HG02870 (cell line): ENCODE data around the gene ITPRIPL2.

Experiments
- ATAC-seq: cut with Tn5 transposase; IDR thresholded peaks from one replicate; pipeline ENCODE4 v1.9.1; 2021; ENCODE audit warnings: mild to moderate bottlenecking, moderate library complexity; ENCODE audit not compliant: unreplicated experiment

ITPRIPL2 gene

DNA sequence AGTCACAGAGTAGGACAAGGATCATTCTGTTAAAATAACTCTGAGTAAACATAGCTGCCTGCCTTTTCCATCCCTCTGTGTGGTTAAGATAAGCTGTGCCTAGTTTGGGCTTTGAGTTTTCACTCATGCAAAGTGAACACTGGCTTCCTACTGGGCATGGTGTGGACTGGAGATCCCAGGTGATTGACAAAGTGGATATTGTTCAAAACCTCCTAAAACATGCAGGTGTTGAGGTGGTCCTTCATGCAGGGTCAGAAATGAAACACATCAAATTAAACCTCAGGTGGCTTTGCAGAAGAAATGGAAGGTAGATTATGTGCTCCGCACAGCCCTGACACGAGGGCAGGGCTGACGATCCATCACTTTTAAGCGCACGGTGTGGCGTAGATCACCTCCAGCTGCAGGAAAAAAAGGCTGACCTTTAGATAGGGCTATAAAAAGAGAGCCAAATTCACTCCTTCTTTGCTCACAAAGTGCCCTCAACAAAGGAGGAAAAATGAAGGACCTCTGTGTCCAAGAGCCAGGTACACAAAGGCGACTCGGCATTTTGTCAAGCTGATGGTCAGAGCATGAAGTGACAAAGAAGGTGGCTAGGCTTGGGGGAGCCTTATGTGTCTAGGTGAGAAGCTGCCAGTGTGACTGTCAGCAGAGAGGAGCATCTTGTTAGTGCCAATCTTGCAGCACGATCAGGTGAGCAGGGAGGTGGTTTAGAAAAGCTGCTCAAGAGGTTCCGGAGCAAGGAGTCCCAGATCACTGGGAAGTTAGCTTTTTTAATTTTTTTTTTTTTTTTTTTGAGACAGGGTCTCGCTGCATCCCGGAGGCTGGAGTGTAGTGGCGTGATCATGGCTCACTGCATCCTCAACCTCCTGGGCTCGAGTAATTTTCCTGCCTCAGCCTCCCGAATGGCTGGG is 19.9 kb upstream of the ITPRIPL2 start:
- ATAC-seq: no peak

DNA sequence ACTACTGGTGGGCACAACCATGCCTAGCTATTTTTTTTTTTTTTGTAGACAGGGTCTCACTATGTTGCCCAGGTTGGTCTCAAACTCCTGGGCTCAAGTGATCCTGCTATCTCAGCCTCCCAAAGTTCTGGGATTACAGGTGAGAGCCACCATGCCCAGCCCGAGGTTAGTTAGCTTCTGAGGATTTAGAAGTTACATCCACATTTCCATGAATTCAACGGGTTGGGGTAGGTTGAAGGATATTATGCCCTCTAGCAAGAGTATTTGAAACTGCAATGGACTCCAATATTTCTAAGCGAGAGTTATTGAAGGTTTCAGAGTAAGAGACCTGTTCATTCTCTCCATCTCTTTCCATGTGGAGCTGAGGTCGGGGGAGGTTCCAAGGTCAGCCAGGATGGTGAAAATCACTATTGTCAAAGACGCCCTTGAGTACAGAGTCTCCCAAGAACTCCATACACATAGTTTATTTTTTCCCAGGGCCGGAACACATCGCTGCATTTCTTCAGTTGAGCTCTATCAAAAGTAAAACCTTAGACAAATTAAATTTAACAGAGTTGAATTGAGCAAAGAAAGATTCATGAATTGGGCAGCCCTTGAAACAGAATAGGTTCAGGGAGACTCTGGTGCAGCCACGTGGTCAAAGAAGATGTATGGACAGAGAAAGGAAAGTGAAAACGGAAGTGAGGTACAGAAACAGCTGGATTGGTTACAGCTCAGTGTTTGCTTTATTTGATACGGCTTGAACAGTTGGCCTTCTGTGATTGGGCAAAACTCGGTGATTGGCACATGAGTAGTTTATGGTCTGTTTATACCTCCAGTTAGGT is 19.0 kb upstream of the ITPRIPL2 start:
- ATAC-seq: no peak

DNA sequence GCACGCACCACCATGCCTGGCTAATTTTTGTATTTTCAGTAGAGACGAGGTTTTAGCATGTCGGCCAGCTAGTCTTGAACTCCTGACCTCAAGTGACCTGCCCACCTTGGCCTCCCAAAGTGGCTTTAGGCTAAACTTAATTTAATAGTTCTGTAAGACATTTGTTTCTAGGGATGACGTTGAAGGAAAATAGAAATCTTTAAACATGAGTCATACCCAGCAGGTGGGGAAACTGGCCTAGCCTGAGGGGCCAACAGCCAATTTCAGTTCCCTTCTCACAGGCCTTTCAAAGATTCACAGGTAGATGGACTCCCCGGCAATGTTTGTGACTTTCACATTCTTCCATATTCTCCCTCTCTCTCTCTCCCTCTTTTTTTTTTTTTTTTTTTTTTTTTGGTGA is 18.1 kb upstream of the ITPRIPL2 start:
- ATAC-seq: no peak

DNA sequence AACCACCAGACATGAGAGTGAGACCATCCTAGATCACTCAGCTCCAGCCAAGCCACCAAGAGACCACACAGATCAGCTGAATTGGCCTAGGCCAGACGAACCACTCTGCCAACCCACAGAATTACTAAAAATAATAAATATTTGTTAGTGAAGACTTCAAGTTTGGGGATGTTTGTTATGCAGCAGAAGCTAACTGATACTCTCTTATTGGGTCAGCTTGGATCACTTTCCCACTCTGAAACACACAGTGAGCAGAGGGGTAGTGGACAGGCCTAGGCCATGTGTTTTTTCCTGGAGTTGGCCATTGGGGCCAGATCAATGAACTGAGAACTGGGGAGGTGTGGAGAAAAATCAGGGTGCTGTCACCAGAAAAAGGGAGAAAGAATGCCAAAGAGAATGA is 15.6 kb upstream of the ITPRIPL2 start:
- no peak for ATAC-seq

DNA sequence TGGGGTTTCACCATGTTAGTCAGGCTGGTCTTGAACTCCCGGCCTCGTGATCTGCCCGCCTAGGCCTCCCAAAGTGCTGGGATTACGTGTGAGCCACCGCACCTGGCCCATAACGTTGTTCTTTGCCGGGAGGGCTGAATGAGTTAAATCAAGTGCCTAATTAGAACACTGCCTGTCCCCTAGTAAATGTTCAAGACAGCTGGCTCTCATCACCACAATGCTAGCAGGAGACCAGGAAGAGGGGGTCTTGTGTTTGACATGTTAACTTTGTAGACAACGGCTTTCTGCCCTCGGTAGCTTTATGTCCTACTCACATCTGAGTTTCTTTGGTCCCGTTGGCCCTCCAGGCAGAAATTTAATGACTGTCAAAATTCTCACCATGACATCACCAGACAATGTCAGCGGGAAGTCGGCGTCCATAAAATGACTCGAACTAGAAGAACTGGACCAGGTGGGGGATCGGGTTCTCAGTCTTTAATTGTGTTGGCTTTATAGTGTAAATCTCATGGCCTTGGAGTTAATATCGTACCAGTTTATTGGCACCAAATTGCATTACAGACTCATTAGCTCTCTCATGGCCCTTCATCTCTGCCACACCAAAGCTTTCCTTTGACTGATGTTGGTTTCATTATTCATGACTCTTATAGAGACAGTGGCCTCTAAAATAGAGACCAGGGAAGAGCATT is 11.4 kb upstream of the ITPRIPL2 start:
- no peak for ATAC-seq

DNA sequence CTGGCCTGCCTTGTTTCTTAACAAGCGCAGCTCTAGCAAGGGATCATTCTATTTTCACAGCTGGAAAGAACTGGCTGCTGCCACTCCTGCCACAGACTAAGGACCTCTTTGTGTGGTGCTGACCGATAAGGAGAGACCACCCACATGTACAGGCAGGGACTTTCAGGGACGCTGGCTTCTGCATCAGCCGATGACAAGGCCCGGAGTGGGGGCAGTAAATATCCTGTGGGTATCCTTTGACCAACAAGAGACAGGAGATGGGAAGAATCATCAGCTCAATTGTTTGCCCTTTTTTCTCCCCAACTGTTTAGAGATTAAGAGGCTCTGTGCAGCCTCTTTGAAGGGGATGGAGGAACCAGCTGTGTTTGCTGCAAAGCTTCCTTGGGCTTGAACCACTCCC is 9.2 kb upstream of the ITPRIPL2 start:
- no peak for ATAC-seq

DNA sequence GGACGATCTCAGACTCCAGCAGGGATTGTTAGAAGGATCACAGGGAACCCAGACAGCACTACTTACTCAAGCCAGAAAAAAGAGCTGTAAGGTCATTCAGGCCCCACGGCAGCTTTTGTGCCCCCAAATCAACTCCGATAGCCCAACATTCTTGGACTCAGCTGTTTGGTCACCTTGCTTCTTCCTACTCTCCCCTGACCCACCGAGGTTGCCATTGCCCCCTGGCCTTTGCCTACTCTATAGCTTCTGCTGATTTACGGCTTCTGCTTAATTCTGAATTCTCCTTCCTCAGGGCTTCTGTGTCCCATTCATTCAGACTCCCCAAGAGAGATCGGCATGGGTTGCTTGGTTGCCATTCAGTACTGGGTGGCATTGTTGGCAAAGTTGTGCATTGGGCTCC is 8.6 kb upstream of the ITPRIPL2 start:
- ATAC-seq: no peak

DNA sequence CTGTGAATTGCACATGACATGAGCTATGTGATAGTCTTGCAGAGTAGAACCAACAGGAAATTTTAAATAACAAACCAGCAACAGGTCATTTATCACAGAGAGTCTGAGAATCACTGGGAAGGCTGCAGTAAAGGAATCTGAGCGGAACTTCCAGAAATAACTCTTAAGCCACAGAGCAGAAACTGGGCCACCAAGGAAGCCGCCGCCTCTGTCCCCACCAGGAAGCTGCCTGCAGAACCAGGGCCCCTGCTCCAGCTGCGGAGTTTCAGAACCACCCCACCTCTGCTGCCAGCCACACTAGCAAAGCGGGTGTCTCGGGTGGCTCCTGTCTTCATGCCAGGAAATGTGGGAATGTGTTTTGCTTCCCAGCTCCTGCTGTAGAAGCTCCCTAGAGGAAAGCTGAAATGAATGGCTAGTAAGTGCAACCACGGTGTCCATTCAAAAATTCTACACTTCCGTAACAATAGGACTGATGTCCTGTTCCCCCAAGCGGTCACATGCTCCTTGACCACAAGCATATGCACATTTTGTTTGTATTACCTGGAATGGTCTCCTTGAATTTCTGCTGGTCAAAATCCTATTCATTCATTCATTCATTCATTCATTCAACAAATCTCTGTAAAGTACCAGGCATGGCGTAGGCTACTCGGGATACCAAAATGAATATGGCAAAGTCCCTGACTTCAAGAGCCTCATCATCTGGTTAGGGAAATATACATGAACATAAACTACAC is 7.7 kb upstream of the ITPRIPL2 start:
- no peak for ATAC-seq

DNA sequence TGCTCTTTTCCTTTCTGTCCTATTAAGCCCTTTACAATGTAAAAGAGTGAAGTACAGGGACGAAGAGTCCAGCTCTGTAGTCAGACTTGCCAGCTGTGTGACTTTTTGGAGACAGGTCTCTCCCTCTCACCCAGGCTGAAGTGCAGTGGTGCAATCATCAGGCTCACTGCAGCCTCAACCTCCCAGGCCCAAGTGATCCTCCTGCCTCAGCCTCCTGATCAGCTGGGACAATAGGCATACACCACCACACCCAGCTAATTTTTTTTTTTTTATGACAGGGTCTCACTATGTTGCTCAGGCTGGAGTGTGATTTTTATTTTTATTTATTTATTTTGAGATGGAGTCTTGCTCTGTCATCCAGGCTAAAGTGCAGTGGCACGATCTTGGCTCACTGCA is 7.1 kb upstream of the ITPRIPL2 start:
- no peak for ATAC-seq

DNA sequence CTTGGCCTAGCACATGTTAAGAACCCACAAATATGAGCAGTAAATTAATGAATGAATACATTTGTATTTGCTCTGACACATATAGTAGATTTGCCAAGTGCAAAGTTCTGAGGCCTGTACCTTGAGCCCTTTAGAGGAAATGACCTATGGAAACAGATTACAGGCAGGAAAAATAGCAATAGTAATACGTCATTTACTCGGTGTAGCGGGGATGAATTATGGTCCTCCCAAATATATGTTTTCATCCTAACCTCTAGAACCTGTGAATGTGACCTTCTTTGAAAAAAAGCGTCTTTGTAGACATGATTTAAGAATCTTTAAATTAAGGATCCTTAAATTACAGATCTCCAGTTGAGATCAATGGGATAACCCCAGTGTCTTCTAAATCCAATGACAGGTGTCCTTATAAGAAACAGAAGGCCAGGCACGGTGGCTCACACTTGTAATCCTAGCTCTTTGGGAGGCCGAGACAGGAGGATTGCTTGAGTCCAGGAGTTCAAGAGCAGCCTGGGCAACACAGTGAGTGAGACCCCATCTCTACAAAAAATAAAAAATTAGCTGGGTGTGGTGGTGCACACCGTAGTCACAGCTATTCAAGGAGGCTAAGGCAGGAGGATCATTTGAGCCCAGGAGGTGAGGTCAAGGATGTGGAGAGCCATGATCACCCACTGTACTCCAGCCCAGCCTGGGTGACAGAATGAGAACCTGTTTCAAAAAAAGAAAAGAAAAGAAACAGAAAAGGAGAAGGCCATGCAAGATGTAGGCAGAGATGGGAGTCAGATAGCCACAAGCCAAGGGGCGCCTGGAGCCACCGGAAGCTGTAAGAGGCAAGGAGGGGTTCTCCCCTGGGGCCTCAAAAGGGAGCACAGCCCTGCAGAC is 5.1 kb upstream of the ITPRIPL2 start:
- no peak for ATAC-seq

DNA sequence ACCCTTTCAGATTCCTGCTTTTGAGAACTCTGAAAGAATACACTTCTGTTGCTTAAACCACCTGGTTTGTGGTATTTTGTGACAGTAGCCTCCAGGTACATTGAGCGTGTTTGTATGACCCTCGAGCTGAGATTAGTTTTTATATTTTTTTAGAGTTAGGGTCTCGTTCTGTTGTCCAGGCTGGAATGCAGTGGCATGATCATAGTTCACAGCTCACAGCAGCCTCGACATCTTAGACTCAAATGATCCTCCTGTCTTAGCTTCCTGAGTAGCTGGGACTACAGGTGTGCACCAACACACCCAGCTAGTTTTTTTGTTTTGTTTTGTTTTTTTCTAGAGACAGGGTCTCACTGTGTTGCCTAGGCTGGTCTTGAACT is 4.5 kb upstream of the ITPRIPL2 start:
- no peak for ATAC-seq

DNA sequence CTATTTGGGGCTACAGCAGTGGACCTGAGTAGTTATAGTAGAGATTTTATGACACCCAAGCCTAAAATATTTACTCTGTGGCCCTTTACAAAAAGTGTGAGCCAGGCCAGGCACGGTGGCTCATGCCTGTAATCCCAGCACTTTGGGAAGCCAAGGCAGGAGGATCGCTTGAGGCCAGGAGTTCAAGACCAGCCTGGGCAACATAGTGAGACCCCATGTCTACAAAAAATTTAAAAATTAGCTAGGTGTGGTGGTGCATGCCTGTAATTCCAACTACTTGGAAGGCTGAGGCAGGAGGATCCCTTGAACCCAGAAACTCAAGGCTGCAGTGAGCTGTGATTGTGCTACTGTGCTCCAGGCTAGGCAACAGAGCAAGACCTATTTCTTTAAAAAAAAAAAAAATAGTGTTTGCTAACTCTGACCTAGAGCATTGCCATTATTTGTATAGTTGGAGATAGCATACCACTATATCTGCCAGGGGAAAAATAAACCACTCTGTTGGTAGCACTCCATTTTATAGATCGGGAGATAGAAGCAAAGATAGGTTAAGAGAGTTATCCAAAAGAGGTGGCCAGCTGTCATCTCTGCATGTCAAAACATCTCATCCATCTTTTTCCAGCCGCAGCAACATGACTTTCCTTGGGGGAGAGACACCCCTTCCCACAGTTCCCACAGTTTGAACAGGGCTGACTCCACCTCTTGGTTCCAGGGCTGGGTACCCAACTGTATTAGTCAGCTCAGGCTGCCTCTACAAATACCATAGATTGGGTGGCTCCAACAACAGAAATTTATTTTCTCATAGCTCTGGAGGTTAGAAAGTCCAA is 3.0 kb upstream of the ITPRIPL2 start:
- ATAC-seq: no peak

DNA sequence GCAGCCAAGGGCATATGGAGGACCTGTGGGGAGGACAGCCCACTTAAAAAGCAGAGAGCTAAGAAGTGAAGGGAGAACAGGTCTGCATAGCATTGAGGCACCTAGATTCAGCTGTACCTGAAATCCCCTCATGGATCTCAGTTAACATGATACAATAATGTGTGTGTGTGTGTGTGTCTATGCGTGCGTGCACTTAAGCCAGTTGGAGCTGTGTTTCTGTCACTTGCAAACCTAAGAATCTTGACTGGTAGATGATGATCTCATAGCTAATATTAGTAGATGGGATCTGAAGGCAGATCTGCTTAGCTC is 1.7 kb upstream of the ITPRIPL2 start:
- ATAC-seq: no peak

DNA sequence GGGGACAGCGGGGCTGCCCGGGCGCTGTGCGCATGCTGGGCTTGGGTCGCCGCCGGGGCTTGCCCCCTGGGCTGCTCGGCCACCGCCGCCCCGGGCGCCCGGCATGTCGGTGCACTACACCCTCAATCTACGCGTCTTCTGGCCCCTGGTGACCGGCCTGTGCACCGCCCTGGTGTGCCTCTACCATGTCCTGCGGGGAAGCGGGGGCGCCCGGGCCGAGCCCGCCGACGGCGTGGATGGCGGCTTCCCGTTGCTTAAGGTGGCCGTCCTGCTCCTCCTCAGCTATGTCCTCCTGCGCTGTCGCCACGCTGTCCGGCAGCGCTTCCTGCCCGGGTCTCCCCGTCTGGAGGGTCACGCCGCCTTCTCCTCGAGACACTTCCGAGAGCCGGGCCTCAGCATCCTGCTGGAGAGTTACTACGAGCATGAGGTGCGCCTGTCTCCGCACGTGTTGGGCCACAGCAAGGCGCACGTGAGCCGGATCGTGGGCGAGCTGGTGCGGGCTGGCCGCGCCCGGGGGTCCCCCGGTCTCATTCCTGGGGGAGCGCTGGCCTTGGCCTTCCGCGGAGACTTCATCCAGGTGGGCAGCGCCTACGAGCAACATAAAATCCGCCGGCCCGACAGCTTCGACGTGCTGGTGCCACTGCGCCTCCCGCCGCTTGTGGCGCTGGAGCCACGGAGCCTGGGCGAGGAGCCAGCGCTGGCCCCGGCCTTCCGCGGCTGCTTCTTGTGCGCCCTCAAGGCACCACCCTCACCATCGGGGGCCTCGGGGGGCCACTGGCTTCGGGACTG is 789 bp downstream of the ITPRIPL2 start:
- no peak for ATAC-seq

DNA sequence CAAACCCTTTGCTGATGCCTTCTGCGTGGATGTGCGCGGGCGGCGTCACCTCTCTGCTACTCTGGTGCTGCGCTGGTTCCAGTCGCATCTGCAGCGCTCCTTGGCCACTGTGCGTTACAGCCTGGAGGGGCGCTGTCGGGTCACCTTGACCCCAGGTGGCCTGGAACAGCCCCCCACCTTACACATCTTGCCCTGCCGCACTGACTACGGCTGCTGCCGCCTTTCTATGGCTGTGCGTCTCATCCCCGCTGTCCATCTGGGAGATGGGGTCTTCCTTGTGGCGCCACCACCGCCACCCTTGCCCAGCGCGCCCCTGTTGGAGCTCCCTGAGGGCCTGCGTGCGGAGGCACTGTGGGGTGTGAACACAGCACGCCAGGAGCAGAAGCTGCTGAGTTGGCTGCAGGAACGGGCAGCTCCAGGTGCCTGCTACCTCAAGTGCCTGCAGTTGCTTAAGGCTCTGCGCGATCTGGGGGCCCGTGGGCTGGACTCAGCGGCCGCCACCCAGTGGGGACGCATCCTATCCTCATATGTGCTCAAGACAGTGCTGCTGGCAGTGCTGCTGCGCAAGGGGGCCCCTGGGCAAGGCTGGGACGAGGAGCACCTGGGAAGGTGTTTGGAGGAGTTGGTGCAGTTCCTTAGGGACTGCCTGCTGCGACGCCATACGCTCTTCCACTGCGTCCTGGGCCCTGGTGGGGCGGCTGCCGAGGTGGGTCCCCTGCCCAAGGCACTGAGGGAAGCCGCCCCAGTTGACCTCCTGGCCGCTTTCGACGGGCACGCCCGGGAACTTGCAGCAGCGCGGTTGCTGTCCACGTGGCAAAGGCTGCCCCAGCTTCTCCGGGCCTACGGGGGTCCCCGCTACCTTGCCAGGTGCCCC is 1.6 kb downstream of the ITPRIPL2 start:
- no peak for ATAC-seq

DNA sequence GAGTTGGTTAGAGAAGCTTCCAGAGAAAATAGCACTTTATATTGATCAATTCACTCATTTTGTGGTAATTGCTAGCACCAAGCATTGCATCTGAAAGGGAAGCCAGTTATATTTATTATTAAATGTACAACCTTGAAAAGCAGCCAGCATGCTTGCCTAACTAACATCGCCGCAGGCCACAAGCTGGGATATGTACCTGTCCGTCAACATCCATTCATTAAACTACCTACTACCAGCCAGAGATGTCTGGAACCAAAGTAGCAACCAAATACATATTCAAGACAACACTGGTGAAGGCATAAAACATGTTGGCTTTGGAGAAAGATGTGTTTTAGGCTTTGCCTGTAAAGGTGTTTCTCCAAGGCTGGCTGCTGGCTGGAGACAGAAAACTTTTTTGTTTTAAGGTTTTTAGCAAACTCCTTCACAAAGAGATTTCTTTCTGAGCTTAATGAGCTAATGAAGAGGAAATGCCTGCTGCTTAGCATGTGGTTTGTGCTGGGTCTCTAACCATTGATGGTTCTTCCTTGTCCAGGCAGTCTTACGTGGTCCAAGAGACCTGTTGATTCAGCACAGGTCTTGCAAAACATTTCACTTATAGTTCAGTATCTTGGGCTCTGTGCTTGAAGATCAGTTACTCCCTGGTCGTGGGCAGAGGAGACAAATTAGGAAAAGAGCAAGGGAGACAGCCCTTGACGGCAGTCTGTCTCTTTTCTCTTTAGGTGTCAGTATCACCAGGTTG is 3.1 kb downstream of the ITPRIPL2 start:
- ATAC-seq: no peak

DNA sequence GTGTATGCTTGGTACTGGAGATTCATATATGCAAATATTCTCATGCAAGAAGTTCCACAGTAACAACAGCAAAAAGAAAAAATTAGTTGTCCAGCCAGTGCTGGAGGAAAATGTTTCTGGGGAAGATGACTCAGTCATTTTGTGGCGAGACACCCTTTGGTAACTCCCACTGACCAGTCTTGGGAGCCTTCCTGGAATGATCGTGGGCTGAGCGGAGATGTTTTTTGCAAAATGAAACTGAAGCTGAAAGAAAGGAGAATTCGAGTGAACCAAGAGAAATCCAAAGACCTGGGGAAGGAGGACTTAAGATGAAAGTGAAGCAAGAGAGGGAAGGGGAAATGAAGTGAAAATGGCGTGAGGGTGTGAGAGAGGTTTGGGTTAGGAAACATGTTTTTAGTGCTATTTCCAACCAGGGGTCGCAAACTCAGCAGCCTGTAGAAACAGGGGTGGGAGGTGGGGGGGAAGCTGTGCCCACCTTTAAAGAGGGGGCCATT is 5.2 kb downstream of the ITPRIPL2 start:
- no peak for ATAC-seq
